Activated CD4-positive, alpha-beta T cell treated with anti-CD3 and anti-CD28 coated beads, Interleukin-2, amount 10 ng/mL, durations not matched to agents 7 days and 5 days (primary cell): ENCODE results near the gene ARL5B. TPM values are rescaled to one million over a fixed set of nuclear protein-coding genes. Genes with fewer than 3 reads are reported as not detected.

ENCODE experiments used
- total RNA-seq, 2 experiments: library from RNA; stranded (reverse); gene quantifications; one replicate each; pipeline ENCODE4 v1.2.3, GENCODE V29; 2021

The ARL5B gene
- total RNA-seq, 2 experiments from 2014 or later: 9.8 to 11.6 TPM

Other genes starting within 250 kb of the ARL5B start
- gene NSUN6, start 7.8 kb upstream of the ARL5B start, total RNA-seq: 10 to 100 TPM; 21.7 to 22.0 TPM